HCT116 (cell line): ENCODE data around the gene MYCN. TPM values are rescaled to one million over a fixed set of nuclear protein-coding genes. Genes with fewer than 3 reads are reported as not detected.

ENCODE experiments used
- ATAC-seq: fragments of 200-7000 bp; cut with Tn5 transposase; 2 replicates; pipeline ENCODE4 v1.9.1; 2020; ENCODE audit warnings: mild to moderate bottlenecking, moderate library complexity
- BruUV-seq: library from RNA; stranded (reverse); fragments of 400-500 nt; replicated peaks from 2 replicates; lab custom pipeline; 2021; lab: Mats Ljungman, UMichigan
- CTCF ChIA-PET: fragments of 300-600 bp; sonication (Branson Sonifier 250); formaldehyde crosslinking; loops from one replicate; lab custom pipeline; 2021; ENCODE audit warnings: antibody characterized with exemption; lab: Charles Lee
- POLR2A ChIA-PET: fragments of 300-600, 350-600 bp; sonication (Branson Sonifier 250); formaldehyde crosslinking; loops from one replicate; lab custom pipeline; 2021; ENCODE audit warnings: antibody characterized with exemption; lab: Charles Lee
- RAD21 ChIA-PET, 2 experiments: fragments of 300-600 bp; sonication (Branson Sonifier 250); formaldehyde crosslinking; loops; one replicate each; lab custom pipeline; 2023; ENCODE audit warnings: low total read pairs in 2 of 2; ENCODE audit not compliant: uncharacterized antibody in 2 of 2, unreplicated experiment in 2 of 2, low non-redundant PET in 1 of 2; lab: Charles Lee
- DNase-seq: peaks from one replicate; pipeline ENCODE4 v3.0.0-alpha.2; 2010; ENCODE audit warnings: low read depth, low spot score
- H2AFZ ChIP-seq: fragments of 200-600 bp; shearing (Covaris generic), sonication (generic); 2 replicates; pipeline ENCODE4 v1.6.1; 2017; ENCODE audit warnings: low read depth, mixed run types, mixed read lengths, antibody characterized with exemption, low read length; ENCODE audit not compliant: poor library complexity, severe bottlenecking
- H3K27ac ChIP-seq: 2 replicates; pipeline ENCODE4 v1.5.1; 2012; ENCODE audit warnings: low read depth, low read length
- H3K27me3 ChIP-seq: fragments of 200-600 bp; sonication (generic); 2 replicates; pipeline ENCODE4 v1.6.1; 2016; ENCODE audit warnings: mixed run types, low read length, mixed read lengths; ENCODE audit not compliant: insufficient read depth
- H3K36me3 ChIP-seq, 2 experiments: fragments of 200-500 bp in 1 of 2; fragments of 200-600 bp in 1 of 2; sonication (Bioruptor generic) in 1 of 2; sonication (generic) in 1 of 2; 2 replicates each; pipeline versions ENCODE4 v1.5.1 to v1.6.1; 2014 to 2016; ENCODE audit warnings: low read length in 2 of 2, inconsistent platforms in 1 of 2, mixed read lengths in 1 of 2, mixed run types in 1 of 2; ENCODE audit not compliant: insufficient read depth in 2 of 2, control insufficient read depth in 1 of 2
- H3K4me1 ChIP-seq, 2 experiments: fragments of 200-600 bp in 1 of 2; sonication (generic) in 1 of 2; 2 replicates each; pipeline versions ENCODE4 v1.5.1 to v1.6.1; 2012 to 2017; ENCODE audit warnings: low read length in 2 of 2, inconsistent platforms in 1 of 2, mild to moderate bottlenecking in 1 of 2, mixed read lengths in 1 of 2, mixed run types in 1 of 2, moderate library complexity in 1 of 2; ENCODE audit not compliant: insufficient read depth in 2 of 2, control insufficient read depth in 1 of 2
- H3K4me2 ChIP-seq: fragments of 200-600 bp; sonication (generic); 2 replicates; pipeline ENCODE4 v1.6.1; 2017; ENCODE audit warnings: mixed run types, low read length, mixed read lengths
- H3K4me3 ChIP-seq, 2 experiments: fragments of 200-600 bp in 1 of 2; sonication (generic) in 1 of 2; replicated peaks in 1 of 2; 2 replicates each; pipeline ENCODE4 v1.5.1; 2011 to 2016; ENCODE audit warnings: low read length in 2 of 2, control low read depth in 1 of 2, low read depth in 1 of 2, mild to moderate bottlenecking in 1 of 2, mixed read lengths in 1 of 2, mixed run types in 1 of 2
- H3K79me2 ChIP-seq: fragments of 200-600 bp; sonication (generic); 2 replicates; pipeline ENCODE4 v1.6.1; 2017; ENCODE audit warnings: mild to moderate bottlenecking, mixed run types, low read length, moderate library complexity, mixed read lengths; ENCODE audit not compliant: insufficient read depth
- H3K9ac ChIP-seq: fragments of 200-600 bp; sonication (generic); 2 replicates; pipeline ENCODE4 v1.6.1; 2016; ENCODE audit warnings: low read length, mixed read lengths
- H3K9me2 ChIP-seq: fragments of 200-600 bp; sonication (generic), shearing (Covaris generic); 2 replicates; pipeline ENCODE4 v1.6.1; 2017; ENCODE audit warnings: mixed run types, mild to moderate bottlenecking, moderate library complexity; ENCODE audit not compliant: insufficient read depth
- H3K9me3 ChIP-seq, 2 experiments: fragments of 200-500 bp in 1 of 2; fragments of 200-600 bp in 1 of 2; sonication (Bioruptor generic) in 1 of 2; sonication (generic) in 1 of 2; 2 replicates each; pipeline ENCODE4 v1.6.1; 2014 to 2017; ENCODE audit warnings: low read length in 2 of 2, mixed read lengths in 2 of 2, inconsistent platforms in 1 of 2, low read depth in 1 of 2, mild to moderate bottlenecking in 1 of 2, mixed run types in 1 of 2, moderate library complexity in 1 of 2; ENCODE audit not compliant: control insufficient read depth in 1 of 2, insufficient read depth in 1 of 2
- H4K20me1 ChIP-seq: fragments of 200-600 bp; sonication (generic), shearing (Covaris generic); 2 replicates; pipeline ENCODE4 v1.6.1; 2017; ENCODE audit warnings: mixed run types, mild to moderate bottlenecking, moderate library complexity; ENCODE audit not compliant: insufficient read depth
- CBX3 ChIP-seq: IDR thresholded peaks from 2 replicates; pipeline ENCODE4 v1.6.1; 2012; ENCODE audit warnings: low read depth
- CEBPB ChIP-seq: IDR thresholded peaks from 2 replicates; pipeline ENCODE4 v1.6.1; 2012; ENCODE audit warnings: low read depth
- EGR1 ChIP-seq: IDR thresholded peaks from 2 replicates; pipeline ENCODE4 v1.6.1; 2012; ENCODE audit warnings: low read depth
- EZH2phosphoT487 ChIP-seq: fragments of 200-600 bp; IDR thresholded peaks from 2 replicates; pipeline ENCODE4 v1.6.1; 2018; ENCODE audit warnings: antibody characterized with exemption, borderline replicate concordance
- FOSL1 ChIP-seq: IDR thresholded peaks from 2 replicates; pipeline ENCODE4 v1.6.1; 2012; ENCODE audit warnings: low read depth
- JUND ChIP-seq: IDR thresholded peaks from 2 replicates; pipeline ENCODE4 v1.6.1; 2012
- POLR2AphosphoS5 ChIP-seq: IDR thresholded peaks from 2 replicates; pipeline ENCODE4 v1.6.1; 2011; ENCODE audit warnings: mild to moderate bottlenecking, low read depth, low read length, moderate library complexity
- RAD21 ChIP-seq: IDR thresholded peaks from 2 replicates; pipeline ENCODE4 v1.6.1; 2012; ENCODE audit warnings: low read depth, mild to moderate bottlenecking
- SIN3A ChIP-seq: IDR thresholded peaks from 2 replicates; pipeline ENCODE4 v1.6.1; 2012; ENCODE audit warnings: low read depth
- TCF7L2 ChIP-seq: IDR thresholded peaks from 2 replicates; pipeline ENCODE4 v1.7.0; 2011; ENCODE audit warnings: borderline replicate concordance, inconsistent platforms; ENCODE audit not compliant: insufficient read depth, insufficient read length; ENCODE audit errors: extremely low read depth
- YY1 ChIP-seq: IDR thresholded peaks from 2 replicates; pipeline ENCODE4 v1.6.1; 2011; ENCODE audit warnings: low read length, low read depth, moderate library complexity, mild to moderate bottlenecking; ENCODE audit not compliant: insufficient replicate concordance; ENCODE audit errors: extremely low read depth
- ZNF274 ChIP-seq: fragments of 200-500 bp; sonication (Bioruptor generic); IDR thresholded peaks from 2 replicates; pipeline ENCODE4 v1.6.1; 2014; ENCODE audit warnings: mild to moderate bottlenecking, low read depth, low read length, inconsistent platforms
- intact Hi-C: fragments of 100-400 bp; cut with micrococcal nuclease; formaldehyde crosslinking; loops from 2 replicates; pipeline ENCODE4 v1.10.0; 2022
- total RNA-seq: library from RNA; stranded (reverse); gene quantifications from one replicate; pipeline ENCODE4 v1.2.1, GENCODE V29; 2021; ENCODE audit not compliant: unreplicated experiment
- TF ChIP-seq, protein P1 (sequence below): IDR thresholded peaks from 2 replicates; pipeline ENCODE4 v1.6.1; 2011; ENCODE audit warnings: mild to moderate bottlenecking, low read length, moderate library complexity; ENCODE audit not compliant: insufficient replicate concordance; ENCODE audit errors: extremely low read depth
- TF ChIP-seq, protein P2 (sequence below): IDR thresholded peaks from 2 replicates; pipeline ENCODE4 v1.6.1; 2012

The MYCN gene
- total RNA-seq, 1 experiment from 2014 or later: not detected

DNA sequence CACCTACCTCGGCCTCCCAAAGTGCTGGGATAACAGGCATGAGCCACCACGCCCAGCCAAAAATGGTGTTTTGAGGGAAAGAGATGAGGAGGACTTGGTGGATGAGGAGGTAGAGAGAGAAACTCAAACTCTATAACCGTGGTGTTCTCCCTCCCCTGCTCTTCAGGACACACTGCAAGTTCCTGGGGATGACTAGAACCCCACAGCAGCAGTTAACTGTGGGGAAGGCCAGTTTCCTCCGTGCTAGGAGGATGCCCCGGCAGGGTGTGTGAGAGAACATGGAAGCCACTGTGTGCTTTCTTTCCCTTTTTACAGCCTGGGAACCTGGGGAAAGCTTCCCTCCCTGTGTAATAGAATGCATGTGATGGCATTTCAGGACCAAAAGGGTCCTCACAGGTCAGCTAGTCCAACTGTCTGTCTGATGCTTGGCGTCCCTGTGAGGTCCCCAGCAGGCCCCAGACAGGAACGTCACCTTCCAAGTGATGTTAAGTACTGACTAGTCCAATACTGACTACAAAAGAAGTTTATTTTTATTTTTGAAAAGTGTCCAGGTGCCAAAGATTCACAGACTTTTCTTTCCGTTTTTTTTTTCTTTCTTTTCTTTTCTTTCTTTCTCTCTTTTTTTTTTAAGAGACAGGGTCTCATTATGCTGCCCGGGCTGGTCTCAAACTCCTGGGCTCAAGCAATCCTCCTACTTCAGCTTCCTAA lies 38.9 kb downstream of the MYCN start (continued):
- TF ChIP-seq, protein P1, sequence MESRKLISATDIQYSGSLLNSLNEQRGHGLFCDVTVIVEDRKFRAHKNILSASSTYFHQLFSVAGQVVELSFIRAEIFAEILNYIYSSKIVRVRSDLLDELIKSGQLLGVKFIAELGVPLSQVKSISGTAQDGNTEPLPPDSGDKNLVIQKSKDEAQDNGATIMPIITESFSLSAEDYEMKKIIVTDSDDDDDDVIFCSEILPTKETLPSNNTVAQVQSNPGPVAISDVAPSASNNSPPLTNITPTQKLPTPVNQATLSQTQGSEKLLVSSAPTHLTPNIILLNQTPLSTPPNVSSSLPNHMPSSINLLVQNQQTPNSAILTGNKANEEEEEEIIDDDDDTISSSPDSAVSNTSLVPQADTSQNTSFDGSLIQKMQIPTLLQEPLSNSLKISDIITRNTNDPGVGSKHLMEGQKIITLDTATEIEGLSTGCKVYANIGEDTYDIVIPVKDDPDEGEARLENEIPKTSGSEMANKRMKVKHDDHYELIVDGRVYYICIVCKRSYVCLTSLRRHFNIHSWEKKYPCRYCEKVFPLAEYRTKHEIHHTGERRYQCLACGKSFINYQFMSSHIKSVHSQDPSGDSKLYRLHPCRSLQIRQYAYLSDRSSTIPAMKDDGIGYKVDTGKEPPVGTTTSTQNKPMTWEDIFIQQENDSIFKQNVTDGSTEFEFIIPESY: no peak
- TF ChIP-seq EZH2phosphoT487: no peak
- no peak for TF ChIP-seq EGR1
- no peak for TF ChIP-seq ZNF274

DNA sequence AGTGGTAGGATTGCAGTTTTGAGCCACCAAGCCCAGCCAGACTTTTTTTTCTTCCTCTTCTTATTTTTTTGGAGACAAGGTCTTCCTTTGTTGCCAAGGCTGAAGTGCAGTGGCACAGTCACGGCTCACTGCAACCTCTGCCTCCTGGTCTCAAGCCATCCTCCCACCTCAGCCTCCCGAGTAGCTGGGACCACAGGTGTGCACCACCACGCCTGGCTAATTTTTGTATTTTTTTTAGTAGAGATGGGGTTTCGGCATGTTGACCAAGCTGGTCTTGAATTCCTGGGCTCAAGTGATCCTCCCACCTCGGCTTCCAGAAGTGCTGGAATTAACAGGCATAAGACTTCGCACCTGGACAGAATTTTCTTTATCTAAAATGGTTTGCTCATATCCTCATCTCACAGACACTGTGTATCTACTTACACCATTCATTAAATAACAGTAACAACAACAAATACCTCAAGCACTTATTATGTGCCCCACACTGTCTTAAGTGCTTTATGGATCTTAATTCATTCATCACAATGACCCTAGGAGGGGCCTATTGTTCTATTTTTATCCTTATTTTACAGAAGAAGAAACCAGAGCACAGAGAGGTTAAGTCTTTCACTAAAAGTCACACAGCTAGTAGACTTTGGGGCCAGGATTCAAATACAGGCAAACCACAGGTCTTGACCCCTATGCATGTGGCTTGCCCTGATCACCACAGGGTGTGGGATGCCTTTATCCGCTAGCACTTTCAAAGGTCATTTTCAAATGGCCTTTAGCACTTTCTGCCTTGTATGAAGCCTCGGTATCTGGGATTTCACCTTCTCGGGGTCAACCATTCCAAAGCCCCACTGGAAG lies 39.6 kb downstream of the MYCN start:
- RAD21 ChIA-PET: no interaction called here
- H3K9me2 ChIP-seq: no peaks in the 10 kb centered on the region
- POLR2A ChIA-PET: no interaction called here
- H3K4me1 ChIP-seq: no peaks in the 10 kb centered on the region
- H3K36me3 ChIP-seq: no peaks in the 10 kb centered on the region
- no peaks in the 10 kb centered on the region for H3K79me2 ChIP-seq
- CTCF ChIA-PET: no interaction called here
- TF ChIP-seq SIN3A (no peak), POLR2AphosphoS5 (no peak), TCF7L2 (no peak), RAD21 (no peak), JUND (no peak), YY1 (no peak), CBX3 (no peak), CEBPB (no peak), FOSL1 (no peak)
- TF ChIP-seq, protein P2, sequence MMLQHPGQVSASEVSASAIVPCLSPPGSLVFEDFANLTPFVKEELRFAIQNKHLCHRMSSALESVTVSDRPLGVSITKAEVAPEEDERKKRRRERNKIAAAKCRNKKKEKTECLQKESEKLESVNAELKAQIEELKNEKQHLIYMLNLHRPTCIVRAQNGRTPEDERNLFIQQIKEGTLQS: no peak
- H2AFZ ChIP-seq: no peak overlapping the region
- no peak for DNase-seq
- no peak overlapping the region for H3K27ac ChIP-seq
- H3K4me3 ChIP-seq: no peak overlapping the region
- H3K9ac ChIP-seq: no peak overlapping the region
- intact Hi-C loops: no loop called here
- H3K9me3 ChIP-seq: no peaks in the 10 kb centered on the region
- no TSS peak for BruUV-seq
- ATAC-seq: no peak
- peaks cover 5% of the 10 kb centered on the region; the same call in 1 of the 2 replicates for H3K27me3 ChIP-seq
- H4K20me1 ChIP-seq: no peaks in the 10 kb centered on the region
- H3K4me2 ChIP-seq: no peak overlapping the region
